Fibroblast of skin of back (primary cell): Measurements from ENCODE around the gene TNFRSF6B.

ENCODE experiments used
- DNase-seq: peaks from one replicate; pipeline ENCODE4 v3.0.0-alpha.2; 2013

The TNFRSF6B gene

DNA sequence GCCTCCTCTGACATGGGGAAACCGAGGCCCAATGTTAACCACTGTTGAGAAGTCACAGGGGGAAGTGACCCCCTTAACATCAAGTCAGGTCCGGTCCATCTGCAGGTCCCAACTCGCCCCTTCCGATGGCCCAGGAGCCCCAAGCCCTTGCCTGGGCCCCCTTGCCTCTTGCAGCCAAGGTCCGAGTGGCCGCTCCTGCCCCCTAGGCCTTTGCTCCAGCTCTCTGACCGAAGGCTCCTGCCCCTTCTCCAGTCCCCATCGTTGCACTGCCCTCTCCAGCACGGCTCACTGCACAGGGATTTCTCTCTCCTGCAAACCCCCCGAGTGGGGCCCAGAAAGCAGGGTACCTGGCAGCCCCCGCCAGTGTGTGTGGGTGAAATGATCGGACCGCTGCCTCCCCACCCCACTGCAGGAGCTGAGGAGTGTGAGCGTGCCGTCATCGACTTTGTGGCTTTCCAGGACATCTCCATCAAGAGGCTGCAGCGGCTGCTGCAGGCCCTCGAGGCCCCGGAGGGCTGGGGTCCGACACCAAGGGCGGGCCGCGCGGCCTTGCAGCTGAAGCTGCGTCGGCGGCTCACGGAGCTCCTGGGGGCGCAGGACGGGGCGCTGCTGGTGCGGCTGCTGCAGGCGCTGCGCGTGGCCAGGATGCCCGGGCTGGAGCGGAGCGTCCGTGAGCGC lies 1.6 kb downstream of the TNFRSF6B start:
- DNase-seq, result no peak

DNA sequence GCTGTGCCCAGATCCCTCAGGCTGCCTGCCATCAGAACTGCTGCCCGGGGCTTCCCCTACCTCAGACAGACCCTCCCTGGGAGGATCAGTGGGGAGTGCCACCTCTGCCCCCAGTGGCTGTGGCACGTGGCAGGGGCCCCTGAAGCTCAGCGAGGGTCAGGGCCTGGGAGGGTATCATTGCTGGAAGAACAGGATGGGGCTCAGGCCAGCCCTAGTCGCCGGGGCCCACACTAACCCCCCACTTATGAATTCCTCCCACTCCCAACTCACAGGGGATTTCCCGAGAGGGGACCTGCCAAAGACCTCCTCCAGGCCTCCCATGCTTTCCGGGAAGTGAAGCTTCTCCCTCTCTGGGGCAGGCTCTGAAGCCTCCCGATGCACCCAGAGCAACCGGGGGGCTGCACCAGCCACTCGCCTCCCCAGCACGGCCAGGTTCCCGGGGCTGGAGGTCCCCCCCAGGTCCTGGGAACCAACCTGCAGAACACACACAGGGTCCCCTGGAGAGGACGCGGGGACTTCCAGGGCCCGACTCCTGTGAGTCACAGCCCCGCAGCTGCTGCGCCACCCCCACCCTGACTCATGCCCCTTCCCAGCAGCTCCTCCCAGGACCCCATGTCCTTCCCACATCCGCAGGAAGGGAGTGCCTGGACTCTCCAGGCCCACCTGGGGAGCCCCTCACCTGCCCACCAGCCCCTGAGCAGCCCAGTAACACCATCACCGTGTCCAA lies 2.5 kb downstream of the TNFRSF6B start:
- DNase-seq, result peak; percentile 89

DNA sequence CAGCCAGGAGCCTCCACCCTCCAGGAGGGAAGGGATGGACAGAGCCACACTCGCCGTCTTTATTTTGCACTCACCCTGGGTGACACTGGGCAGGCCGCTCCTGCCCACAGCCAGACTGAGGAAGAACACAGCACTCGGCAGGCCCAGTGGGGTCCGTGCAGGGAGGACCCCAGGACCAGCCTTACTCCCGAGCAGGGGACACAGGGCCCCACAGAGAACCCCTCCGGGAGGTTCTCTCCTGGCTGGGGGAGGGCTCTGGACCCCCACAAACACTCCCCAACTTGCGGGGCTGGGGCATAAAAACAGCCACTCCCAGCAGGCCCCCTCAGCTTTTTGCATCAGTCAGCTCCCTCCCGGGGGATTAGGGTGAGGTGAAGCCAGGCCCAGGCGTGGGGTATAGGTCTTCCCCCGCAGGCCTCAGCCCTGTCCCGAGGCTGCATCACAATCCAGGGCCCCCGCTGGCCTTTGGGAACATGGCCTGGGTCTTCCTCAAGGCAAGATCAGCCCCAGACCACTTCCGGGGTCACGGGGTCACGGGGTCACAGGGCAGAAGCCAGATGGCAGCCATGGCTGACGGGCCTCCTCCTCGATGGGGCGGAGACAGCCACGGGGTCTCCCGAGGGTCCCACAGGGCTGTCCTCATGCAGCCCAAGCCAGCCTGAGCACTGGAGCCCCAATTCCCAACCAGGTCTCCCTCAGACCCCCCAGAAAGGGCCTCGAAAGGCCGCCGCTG lies 3.2 kb downstream of the TNFRSF6B start:
- no peak for DNase-seq

DNA sequence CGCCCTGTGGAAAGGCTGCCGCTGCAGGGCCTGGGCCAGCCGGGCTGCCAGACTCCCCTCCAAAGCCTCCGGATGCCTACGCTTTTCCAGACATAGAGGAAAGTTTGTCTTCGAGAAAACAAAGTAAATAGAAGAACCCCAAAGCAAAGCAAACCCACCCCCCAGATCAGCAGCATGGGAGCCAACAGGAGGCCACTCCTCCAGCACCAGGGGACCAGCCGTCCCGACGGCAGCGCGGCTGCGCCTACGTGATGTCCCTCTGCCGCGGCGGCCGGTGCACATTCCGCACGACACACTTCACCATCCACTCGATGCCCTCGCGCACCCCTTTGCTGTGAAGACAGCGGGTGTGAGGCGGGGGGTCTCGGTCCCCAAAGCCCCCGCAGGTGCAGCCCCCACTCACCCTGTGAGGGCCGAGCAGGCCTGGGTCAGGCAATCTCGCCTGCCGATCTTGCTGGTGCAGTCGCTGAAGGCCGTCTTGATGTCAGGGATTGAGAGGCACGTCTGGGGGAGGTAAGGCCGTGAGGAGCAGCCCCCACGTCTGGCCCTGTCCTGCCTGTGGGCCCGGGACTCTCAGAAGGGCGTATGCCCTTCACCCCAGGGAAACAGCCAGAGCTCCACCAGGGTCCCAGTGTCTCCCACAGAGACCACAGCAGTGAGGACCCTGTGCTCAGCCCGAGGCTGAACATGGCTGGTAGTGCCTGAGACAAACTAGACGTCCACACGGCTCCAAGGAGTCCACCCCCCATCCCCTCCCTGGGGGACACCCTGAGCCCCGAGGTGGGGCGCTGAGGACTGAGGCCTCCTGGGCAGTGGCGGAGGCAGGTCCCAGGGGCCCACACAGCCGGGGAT lies 4.0 kb downstream of the TNFRSF6B start:
- no peak for DNase-seq

DNA sequence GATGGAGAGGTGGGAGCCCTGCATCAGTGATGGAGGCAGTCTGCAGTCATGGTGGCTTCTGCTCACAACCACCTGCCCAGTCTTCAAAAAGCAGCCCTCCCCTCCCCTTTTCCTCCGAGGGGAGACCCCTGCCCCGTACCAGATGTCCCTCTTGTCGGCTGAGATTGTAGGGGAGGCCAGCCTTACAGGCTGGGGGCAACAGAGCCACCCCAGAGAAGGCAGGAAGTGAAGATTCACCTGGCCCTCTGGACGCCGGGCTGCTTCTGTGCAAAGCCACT lies 4.5 kb downstream of the TNFRSF6B start:
- no peak for DNase-seq

DNA sequence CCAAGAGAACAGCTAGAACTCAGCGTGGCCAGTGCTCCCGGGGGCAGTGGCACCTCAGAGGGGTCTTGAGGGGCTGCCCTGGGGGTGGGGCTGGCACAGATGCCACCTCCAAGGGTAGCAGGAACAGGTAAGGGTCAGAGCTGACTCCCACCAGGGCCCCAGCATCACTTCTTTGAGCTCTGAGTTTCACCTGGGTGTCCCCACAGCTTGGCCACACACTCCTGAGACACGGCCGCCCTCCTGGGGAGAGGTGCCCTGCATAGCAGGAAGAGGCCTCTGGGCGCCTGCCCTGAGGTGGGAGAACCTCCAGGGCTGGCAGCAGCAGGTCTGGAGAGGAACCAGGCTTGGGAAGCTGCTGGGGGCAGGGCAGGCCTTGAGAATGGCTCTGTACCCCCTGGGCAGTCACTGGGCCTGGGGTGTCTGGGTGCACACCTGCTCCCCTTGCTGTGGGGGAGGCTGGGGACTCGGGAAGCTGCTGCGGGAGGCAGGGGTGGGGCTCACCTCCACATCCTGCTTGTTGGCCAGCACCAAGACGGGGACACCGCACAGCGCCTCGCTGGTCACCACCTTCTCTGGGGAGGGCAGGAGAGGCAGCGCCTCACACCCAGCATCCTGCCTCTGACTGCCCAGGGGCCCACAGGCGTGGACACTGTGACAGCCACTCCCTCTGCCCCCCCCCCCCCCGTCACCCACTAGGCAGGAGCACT lies 5.0 kb downstream of the TNFRSF6B start:
- no peak for DNase-seq

DNA sequence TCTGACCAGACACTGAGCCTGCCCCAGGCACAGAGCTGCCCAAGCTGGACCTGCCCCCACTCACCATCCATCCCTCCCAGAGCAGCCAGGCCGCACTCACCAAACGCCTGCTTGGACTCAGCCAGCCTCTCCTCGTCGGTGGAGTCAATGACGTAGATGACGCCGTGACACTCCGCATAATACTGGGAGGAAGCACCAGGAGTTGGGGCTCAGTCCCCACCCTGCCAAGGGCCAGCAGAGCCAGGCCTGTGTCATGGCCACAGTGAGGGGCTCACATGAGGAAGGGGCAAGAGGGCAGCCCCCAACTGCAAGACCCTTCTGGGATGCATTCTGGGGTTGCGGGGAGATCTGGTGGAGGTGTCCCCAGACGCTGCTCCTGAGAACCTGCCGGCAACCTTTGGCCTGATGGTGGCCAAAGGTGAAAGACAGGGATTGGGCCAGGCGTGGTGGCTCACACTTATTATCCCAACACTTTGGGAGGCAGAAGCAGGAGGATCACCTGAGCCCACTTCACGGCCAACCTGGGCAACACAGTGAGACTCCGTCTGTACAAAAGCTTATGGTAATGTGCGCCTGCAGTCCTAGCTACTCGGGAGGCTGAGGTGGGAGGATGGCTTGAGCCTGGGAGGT lies 5.7 kb downstream of the TNFRSF6B start:
- DNase-seq, result no peak

DNA sequence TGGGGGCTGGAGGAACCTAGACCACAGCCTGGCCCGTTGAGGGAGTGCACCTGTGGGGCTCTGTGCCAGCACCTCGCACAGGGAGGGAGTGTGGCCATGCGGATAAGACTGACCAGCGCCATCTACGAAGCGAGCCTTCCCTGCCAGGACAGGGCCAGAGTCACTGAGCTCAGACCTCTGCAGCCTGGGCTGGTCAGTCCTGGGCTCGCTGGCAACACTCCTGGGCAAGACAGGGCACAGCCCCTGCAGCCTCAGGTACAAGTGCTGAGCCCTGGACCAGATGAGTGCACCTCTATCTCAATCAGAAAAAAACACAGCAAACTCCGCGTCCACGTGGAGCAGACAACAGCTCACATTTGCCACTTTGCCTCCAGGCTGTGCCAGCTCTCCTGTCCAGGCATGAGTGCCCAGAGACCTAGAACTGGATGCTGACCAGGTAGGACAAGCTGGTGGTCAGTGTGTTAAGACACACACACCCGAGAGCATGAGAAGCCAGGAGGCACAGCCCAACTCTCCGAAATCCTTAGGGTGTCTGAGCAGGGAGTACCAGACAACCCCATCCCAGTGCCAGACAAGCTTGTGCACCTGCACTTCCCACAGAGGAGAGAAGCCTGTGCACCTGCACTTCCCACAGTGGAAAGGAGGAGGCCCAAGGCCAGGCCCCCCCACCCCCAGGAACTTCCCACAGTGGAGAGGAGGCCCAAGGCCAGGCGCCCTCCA lies 6.5 kb downstream of the TNFRSF6B start:
- DNase-seq, result no peak

DNA sequence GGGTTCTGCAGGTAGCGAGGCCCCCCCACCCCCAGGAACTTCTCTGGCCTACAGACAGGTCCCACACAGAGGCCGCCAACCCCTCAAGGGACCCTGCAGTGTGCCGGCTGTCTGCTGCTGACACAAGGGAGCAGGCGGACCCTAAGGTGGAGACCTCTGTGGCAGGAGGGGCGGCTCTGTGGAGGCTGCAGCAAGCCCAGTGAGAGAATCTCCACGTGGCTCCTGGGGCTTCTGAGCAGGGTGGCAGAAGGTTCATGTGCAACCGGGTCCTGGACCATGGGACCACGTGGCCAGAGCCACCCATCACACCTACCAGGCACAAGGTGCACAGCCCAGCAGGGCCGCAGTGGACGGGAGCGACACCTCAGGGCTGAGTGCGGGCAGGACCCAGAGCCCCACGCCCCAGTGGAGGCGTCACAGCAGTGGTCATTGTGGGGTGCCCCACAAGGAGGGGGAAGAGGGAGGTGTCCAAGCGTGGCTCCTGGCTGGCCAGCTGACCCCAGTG lies 7.1 kb downstream of the TNFRSF6B start:
- no peak for DNase-seq

DNA sequence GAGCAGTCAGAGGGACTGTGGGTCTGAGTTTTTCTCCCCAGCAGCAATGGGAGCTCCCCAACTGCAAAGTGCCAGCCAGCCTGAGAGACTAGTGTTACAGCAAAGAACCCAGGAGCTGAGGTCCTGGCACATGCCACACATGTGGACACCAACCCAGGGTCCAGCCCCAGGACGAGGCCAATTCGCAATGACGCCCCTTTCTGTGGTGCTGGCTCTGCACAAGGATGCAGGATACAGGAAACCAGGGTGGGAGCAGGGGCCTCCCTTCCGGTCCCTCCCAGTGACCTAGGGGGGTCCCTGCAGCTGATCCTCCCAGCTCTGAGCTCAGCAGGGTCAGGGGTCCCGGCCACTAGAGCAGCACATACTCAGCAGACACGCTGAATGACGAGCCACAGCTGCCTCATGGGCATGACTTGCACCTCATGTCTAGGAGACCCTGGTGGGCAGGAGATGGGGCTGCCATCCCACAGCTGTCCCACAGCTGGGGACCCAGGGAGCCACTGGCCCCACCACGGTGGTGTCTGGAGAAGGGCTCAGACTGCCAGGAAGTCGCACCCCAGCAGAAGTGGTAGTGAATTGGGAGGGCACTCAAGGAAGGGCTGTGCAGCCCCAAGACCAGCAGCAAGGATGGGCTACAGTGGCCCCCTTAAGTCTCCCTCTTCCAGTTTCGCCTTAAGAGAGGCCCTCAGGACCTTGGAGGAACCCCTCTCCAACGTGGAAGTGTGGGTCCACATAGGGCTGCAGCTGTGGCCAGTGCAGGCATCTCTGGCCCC lies 7.7 kb downstream of the TNFRSF6B start:
- DNase-seq, result no peak

DNA sequence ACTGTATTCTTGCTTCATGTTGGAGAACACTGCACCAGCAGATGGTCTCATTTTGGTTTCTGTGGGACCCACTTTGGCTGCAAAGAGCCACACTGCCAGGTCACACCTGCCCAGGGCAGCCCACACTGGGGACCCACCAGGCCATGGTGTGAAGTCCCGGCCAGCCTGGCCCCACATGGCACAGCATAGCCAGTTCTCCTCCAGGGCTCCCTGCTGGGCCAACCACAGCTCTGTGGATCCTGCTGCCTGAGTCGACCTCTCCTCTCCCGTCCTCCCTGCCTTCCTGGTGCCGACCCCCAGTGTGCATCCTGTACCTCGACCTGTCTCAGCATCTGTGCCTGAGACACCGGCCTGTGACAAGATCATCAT lies 8.3 kb downstream of the TNFRSF6B start:
- no peak for DNase-seq

DNA sequence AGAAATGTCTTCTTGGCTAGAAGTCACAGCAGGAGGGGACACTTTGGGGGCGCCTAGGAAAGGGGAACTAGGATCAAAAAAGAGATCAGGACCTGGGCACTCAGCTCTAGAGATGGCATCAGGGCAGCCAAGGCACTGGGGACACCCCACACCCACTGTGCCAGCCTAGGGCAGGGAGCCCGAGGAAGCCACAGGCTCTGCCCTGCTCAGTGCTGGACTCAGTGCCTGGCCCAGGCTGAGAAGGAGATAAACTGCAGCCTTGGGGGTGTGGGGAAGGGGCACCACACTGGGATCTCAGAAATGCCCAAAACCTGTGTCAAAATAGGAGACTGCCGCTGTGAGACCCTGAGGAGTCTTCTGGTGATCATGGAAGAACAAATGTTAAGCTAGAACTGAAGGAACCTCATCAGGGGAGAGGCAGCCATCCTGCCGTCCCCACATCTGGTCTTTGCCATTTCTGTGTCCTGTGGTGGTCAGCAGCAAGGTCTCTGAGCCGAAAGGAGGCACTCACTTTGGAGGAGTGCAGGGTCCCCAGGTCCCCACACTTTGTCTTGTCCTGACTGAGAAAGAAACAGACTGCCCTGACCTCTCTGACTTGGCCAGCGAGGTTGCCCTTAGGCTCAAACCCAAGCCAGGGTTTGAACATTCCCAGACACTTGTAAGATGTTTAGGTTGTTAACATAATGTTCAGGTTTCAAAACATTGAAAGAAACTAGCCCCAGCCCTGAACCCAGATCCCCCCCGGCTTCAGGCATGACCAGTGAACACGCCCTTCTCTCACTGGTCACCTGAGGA lies 9.0 kb downstream of the TNFRSF6B start:
- no peak for DNase-seq

DNA sequence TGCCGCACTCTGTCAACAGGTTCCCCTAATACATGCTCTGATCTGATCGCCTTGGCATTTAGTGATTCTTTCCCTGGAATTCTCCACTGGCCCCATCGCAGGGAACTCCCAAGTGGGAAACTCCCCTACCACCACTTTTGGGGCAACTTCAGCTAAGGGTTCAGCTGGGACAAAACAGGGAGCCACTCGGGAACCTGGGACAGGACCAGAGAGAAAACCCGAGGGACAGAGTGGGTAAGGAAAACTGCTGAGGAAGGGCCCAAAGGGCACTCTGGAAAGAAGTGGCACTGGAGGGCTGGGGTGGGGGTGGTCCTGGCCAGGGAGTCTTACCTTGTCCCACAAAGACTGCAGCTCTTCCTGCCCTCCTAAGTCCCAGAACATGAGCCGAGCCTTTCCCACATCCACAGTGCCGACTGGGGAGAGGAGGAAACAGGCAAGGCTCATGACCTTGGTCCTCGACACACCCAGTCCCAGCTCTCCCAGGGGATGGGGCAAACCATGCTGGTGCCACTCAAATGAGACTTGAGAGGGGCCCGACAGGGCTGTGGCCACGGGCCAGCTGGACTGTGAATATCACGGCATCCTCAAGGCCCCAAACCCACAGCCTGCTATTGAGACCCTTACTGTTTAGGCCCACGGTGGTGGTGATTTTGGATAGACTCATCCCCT lies 9.7 kb downstream of the TNFRSF6B start:
- no peak for DNase-seq

DNA sequence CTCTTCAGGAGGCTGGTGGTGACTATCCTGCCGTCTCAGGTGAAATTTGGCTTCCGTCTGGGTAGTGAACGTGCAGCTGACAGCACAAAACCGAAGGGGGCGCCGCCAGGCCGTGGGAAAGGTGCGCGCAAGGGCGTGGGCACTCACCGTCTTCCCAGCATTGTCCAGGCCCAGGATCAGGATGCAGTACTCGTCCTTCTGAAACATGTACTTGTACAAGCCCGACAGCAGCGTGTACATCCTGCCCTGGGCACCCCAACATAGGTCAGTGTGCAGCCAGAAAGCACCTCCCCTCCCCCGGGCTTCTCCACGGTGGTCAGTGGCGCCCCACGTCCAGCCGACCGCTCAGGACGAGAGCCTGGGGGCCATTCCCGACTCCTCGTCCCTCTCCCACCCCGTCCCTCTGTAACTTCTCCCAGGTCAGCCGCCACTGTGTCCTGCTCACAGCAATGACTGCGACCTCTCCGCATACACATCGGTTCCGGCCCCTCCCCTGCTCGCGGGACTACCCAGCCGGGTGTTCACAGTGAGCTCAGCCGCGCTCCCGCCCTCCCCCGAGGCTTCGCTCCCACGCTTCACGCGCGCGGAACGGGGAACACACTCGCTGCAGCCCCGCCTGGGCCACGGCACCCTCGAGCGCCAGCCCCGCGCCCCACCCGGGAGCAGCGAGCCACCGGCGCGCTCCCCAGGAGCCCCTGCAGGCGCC lies 10.6 kb downstream of the TNFRSF6B start:
- peak; percentile 33 for DNase-seq

DNA sequence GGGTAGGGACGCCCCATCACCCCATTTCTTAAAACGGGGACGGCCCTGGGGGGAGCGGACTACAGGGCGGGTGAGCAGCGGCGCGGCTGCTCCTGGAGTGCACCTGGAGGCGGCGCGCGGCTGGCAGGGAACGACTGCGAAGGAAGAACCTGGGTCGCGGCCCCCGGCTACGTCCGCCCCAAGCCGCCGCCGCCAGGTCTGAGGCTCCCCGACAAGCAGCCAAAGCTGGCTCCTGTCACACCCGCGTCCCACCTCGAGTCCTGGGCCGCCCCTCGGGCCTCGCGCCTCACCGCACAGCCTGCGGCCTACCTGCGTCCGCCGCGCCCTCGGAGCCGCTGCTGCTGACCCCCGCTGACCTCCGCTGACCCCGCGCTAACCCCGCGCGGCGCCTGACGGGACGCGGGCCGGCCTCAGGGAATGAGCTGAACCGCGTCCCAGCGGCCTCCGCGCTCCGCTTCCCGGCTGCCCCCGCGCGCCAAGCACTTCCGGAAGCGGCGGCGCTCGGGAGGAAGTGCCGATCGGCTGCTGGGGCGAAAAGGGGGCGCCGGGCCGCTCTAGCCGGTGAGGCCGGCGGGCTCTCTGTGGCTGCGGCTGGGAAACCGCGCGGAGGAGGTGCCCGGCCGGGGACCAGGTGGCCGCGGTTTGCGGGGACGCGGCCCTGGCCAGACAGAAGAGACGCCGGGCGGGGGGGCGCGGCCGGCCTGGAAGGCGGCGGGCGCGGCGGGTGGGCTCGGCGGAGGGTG lies 11.3 kb downstream of the TNFRSF6B start, which contains the start of the genes ARFRP1 and ZGPAT:
Gene ARFRP1, minus strand, starts transcription at position 419 of the 743 bp plus-strand sequence. CDS start 885 bp downstream, outside the sequence.
Gene ZGPAT, plus strand, starts transcription at position 482 of the 743 bp plus-strand sequence. CDS start 542 bp downstream, outside the sequence.
- peak; percentile 83 for DNase-seq

DNA sequence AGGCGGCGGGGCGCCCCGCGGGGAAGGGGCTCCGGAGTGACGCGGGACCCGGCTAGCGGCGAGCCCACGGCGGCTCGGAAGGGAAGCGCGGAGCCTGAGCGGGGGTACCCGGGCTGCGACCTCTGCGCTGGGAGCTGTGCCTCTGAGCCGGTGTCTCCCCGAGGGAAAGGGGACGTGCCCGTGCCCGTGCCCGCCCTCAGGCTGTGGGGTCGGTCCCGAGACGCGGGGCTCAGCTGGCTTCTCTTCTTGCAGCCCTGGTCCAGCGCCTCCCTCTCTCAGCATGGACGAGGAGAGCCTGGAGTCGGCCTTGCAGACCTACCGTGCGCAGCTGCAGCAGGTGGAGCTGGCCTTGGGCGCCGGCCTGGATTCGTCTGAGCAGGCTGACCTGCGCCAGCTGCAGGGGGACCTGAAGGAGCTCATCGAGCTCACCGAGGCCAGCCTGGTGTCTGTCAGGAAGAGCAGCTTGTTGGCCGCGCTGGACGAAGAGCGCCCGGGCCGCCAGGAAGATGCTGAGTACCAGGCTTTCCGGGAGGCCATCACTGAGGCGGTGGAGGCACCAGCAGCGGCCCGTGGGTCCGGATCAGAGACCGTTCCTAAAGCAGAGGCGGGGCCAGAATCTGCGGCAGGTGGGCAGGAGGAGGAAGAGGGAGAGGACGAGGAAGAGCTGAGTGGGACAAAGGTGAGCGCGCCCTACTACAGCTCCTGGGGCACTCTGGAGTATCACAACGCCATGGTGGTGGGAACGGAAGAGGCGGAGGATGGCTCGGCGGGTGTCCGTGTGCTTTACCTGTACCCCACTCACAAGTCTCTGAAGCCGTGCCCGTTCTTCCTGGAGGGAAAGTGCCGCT lies 12.1 kb downstream of the TNFRSF6B start:
- DNase-seq, result no peak
